Measurements from ENCODE around the gene LTK. TPM values are rescaled to one million over a fixed set of nuclear protein-coding genes. Genes with fewer than 3 reads are reported as not detected.
A peak's percentile ranks its signal among the peaks of the same experiment; 100 is the strongest.

Gene LTK
- total and polyA plus RNA-seq, 2 donors (not counting 1 experiment from before 2014, with no cell fraction given) = 4.4 to 9.7 TPM

- Histone ChIP-seq H3K9me3 (ENCODE audit: control extremely low read depth in 1 of 3, control insufficient read depth in 2 of 3, insufficient read depth in 1 of 3, low read length in 2 of 3) (peaks cover 0 to 5% (median 0%) of the 10 kb centered on the region in 3 donors), H3K27me3 (replicated peaks in 1 of 4; ENCODE audit: control extremely low read depth in 1 of 4, control insufficient read depth in 3 of 4, insufficient read depth in 4 of 4, low read length in 3 of 4) (peaks cover 0 to 30% (median 16%) of the 10 kb centered on the region in 4 experiments), H3K9ac (ENCODE audit: low read length) (no peak overlapping the region), H3K4me2 (replicated peaks; ENCODE audit: low read depth, low read length, poor library complexity, severe bottlenecking) (no peak overlapping the region), H4K20me1 (ENCODE audit: control insufficient read depth, insufficient read depth, low read length, poor library complexity, severe bottlenecking) (peaks cover 6% of the 10 kb centered on the region), H2AFZ (ENCODE audit: insufficient read depth, low read depth, low read length, poor library complexity, severe bottlenecking) (no peak overlapping the region), H3K27ac (ENCODE audit: low read length in 2 of 2) (no peak overlapping the region), H3K4me1 (ENCODE audit: control insufficient read depth in 2 of 2, insufficient read depth in 2 of 2, low read length in 2 of 2) (peaks cover 26 to 29% of the 10 kb centered on the region in 2 donors), H3K36me3 (replicated peaks in 1 of 2; ENCODE audit: control extremely low read depth in 1 of 2, control insufficient read depth in 1 of 2, extremely low read depth in 1 of 2, insufficient read depth in 2 of 2, low read length in 1 of 2) (no peaks in the 10 kb centered on the region), H3K4me3 (ENCODE audit: control extremely low read depth in 1 of 5, extremely low read depth in 1 of 5, insufficient read depth in 1 of 5, low read depth in 2 of 5, low read length in 4 of 5) (no peak overlapping the region), H3K79me2 (ENCODE audit: control insufficient read depth, insufficient read depth, low read length) (no peaks in the 10 kb centered on the region)
- ATAC-seq (ENCODE audit: low read depth) (no peak), DNase-seq (no peak)
- Mint-ChIP-seq H3K9me3 (ENCODE audit: insufficient read depth) (no peaks in the 10 kb centered on the region), H3K27me3 (peaks cover 15% of the 10 kb centered on the region), H3K4me3 (no peak overlapping the region), H3K27ac (no peak overlapping the region), H3K4me1 (peaks cover 26% of the 10 kb centered on the region)
- TF ChIP-seq CTCF (IDR thresholded peaks at IDR 0.05) = no peak
- no peak for TF ChIP-seq EZH2 (IDR thresholded peaks at IDR 0.05; ENCODE audit: borderline replicate concordance, insufficient read depth, low read depth, low read length, poor library complexity, severe bottlenecking)
- ChIA-PET POLR2A (no interaction called here), CTCF (no interaction called here)
- WGBS (ENCODE audit: insufficient coverage) = 100% methylated on average over 8 of the region's 13 CpGs
- intact Hi-C loops (cut with micrococcal nuclease) = loop anchor here (5.0 kb wide), 1 partner anchor 52 kb away; the partner anchor contains the start of gene TYRO3
Observed at GRCh38 chr15:41504751-41505492, 8.7 kb downstream of the LTK start.

- no peak overlapping the region for H3K4me3 ChIP-seq (ENCODE audit: control extremely low read depth in 1 of 5, extremely low read depth in 1 of 5, insufficient read depth in 1 of 5, low read depth in 2 of 5, low read length in 4 of 5)
- H2AFZ ChIP-seq (ENCODE audit: insufficient read depth, low read depth, low read length, poor library complexity, severe bottlenecking) = no peak overlapping the region
- peaks cover 0 to 43% (median 25%) of the 10 kb centered on the region in 4 experiments for H3K27me3 ChIP-seq (replicated peaks in 1 of 4; ENCODE audit: control extremely low read depth in 1 of 4, control insufficient read depth in 3 of 4, insufficient read depth in 4 of 4, low read length in 3 of 4)
- Mint-ChIP-seq H3K27me3 (peaks cover 26% of the 10 kb centered on the region), H3K4me1 (peaks cover 36% of the 10 kb centered on the region), H3K27ac (no peak overlapping the region), H3K9me3 (ENCODE audit: insufficient read depth) (no peaks in the 10 kb centered on the region), H3K4me3 (peak overlapping the region; percentile 75)
- peaks cover 6% of the 10 kb centered on the region for H4K20me1 ChIP-seq (ENCODE audit: control insufficient read depth, insufficient read depth, low read length, poor library complexity, severe bottlenecking)
- ATAC-seq (ENCODE audit: low read depth) = no peak
- 80% methylated on average over 5 of the region's 5 CpGs for WGBS (ENCODE audit: insufficient coverage)
- intact Hi-C loops (cut with micrococcal nuclease) = loop anchor here (5.0 kb wide), 1 partner anchor 54 kb away; the partner anchor contains the start of gene TYRO3
- CTCF ChIA-PET = interaction anchor here (0.8 kb wide), 1 partner anchor 10 kb away, joined by 3 read pairs; the partner anchor contains the start of gene ITPKA
- peak overlapping the region; percentile 95 for H3K4me2 ChIP-seq (replicated peaks; ENCODE audit: low read depth, low read length, poor library complexity, severe bottlenecking)
- H3K36me3 ChIP-seq (replicated peaks in 1 of 2; ENCODE audit: control extremely low read depth in 1 of 2, control insufficient read depth in 1 of 2, extremely low read depth in 1 of 2, insufficient read depth in 2 of 2, low read length in 1 of 2) = no peaks in the 10 kb centered on the region
- no peak overlapping the region for H3K27ac ChIP-seq (ENCODE audit: low read length in 2 of 2)
- peaks cover 0 to 5% (median 0%) of the 10 kb centered on the region in 3 donors for H3K9me3 ChIP-seq (ENCODE audit: control extremely low read depth in 1 of 3, control insufficient read depth in 2 of 3, insufficient read depth in 1 of 3, low read length in 2 of 3)
- TF ChIP-seq CTCF (IDR thresholded peaks at IDR 0.05) (no peak), EZH2 (IDR thresholded peaks at IDR 0.05; ENCODE audit: borderline replicate concordance, insufficient read depth, low read depth, low read length, poor library complexity, severe bottlenecking) (no peak)
- H3K9ac ChIP-seq (ENCODE audit: low read length) = no peak overlapping the region
- DNase-seq = no peak
- H3K4me1 ChIP-seq (ENCODE audit: control insufficient read depth in 2 of 2, insufficient read depth in 2 of 2, low read length in 2 of 2) = peaks cover 35 to 39% of the 10 kb centered on the region in 2 donors
- POLR2A ChIA-PET = no interaction called here
- no peaks in the 10 kb centered on the region for H3K79me2 ChIP-seq (ENCODE audit: control insufficient read depth, insufficient read depth, low read length)
Observed at GRCh38 chr15:41503669-41504010, 10.0 kb downstream of the LTK start.

All from B cell (primary cell).